Measurements from ENCODE around the gene COLEC12.
"Not testable (repeated sequence)": the region's sequence is repeated elsewhere in the genome, so short reads cannot be mapped to it uniquely, and the experiment has no call there.

COLEC12 gene

DNA sequence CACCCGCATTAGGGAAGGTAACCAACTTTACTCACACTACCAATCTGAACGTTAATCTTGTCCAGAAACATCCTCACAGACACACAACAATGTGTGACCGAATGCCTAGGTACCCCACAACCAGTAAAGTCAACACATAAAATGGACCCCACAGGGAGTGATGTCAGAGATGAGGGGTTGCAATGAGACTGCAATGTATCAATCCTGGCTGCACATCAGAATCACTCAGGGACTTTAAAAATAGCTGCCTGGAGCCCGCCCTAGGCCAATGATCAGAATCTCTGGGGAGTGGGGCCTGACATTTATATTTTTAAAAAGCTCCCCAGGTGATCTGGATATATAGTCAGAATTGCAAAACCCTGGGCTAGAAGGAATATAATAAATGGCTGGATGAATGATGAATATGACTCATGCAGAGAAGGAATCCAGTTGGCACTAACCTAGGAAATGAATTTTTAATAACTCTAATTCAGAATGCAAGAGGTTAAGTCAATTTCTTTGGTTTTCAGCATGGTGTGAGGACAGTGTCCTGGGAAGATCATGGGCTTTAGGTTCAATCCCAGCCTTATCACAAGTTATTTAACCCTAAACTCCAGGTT, 92.8 kb downstream of the COLEC12 start:
- CTCF ChIA-PET: interaction anchor here (0.8 kb wide), 1 partner anchor 17 kb away, joined by 3 read pairs; no protein-coding TSS in a partner anchor
- no peaks in the 10 kb centered on the region for H3K27me3 Mint-ChIP-seq
- DNase-seq: no peak
- peaks cover 8% of the 10 kb centered on the region for H3K9me3 Mint-ChIP-seq
- no peak overlapping the region for H3K27ac Mint-ChIP-seq
- no peaks in the 10 kb centered on the region for H3K4me1 Mint-ChIP-seq
- no peak overlapping the region for H3K4me3 Mint-ChIP-seq
- no peaks in the 10 kb centered on the region for H3K36me3 Mint-ChIP-seq

DNA sequence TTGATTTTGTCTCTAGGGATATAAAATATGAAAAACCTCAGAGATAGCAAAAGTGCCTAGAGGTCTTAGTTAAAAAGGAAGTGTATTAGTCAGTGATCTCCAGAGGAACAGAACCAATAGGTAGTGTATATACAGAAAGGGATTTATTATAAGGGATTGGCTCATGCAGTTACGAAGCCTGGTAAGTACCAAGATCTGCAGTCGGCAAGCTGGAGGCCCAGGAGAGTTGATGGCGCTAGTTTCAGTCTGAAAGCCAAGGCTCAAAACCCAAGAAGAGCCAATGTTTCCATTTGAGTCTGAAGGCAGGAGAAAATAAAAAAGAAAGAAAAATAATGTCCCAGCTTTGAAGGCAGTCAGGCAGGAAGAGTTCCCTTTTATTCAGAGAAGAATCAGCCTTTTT, 93.3 kb downstream of the COLEC12 start:
- CTCF ChIA-PET: no interaction called here
- Mint-ChIP-seq H3K9me3 (peaks cover 8% of the 10 kb centered on the region), H3K27ac (no peak overlapping the region), H3K4me1 (no peaks in the 10 kb centered on the region), H3K4me3 (no peak overlapping the region), H3K36me3 (no peaks in the 10 kb centered on the region), H3K27me3 (no peaks in the 10 kb centered on the region)
- no peak for DNase-seq

DNA sequence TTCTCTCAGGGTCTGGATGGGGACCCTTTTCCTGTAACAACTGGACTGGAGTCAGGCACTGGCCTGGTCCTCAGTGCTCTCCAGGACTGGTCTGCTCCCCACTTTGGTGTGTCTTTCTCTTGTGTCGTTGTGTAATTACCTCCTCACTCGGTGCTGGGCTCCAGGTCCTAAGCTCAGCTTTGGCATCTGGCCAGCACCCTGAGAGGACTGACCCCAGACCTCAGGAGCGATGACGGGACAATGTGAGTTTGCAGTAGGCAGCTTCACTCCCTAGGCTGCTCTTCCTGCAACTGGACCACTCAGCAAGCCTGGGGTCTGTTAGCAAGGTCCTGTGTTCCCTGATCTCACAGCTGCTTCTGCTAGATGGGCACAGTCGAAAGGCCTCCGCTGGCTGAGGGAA, 93.8 kb downstream of the COLEC12 start:
- CTCF ChIA-PET: no interaction called here

DNA sequence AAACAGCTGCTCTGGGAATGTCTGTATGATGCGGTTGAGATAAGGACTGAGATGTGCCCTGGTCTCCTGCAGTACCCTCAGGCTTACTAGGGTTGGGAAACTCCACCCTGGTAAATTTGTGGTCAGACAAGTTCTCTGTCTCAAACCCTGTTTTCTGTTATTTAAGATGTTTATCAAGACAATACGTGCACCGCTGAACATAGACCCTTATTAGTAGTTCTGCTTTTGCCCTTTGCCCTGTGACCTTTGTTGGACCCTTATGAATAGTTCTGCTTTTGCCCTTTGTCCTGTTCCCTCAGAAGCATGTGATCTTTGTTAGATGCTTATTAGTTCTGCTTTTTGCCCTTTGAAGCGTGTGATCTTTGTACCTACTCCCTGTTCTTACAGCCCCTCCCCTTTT, 95.5 kb downstream of the COLEC12 start:
- H3K27ac Mint-ChIP-seq, H3K4me1 Mint-ChIP-seq, H3K36me3 Mint-ChIP-seq, DNase-seq, H3K4me3 Mint-ChIP-seq, H3K9me3 Mint-ChIP-seq, H3K27me3 Mint-ChIP-seq, CTCF ChIA-PET: not testable (repeated sequence)

More for the DNA sequence above, 93.8 kb downstream of the COLEC12 start:
- no peak overlapping the region for H3K27ac Mint-ChIP-seq
- H3K4me1 Mint-ChIP-seq: no peaks in the 10 kb centered on the region
- H3K4me3 Mint-ChIP-seq: no peak overlapping the region
- H3K9me3 Mint-ChIP-seq: peaks cover 8% of the 10 kb centered on the region
- no peaks in the 10 kb centered on the region for H3K36me3 Mint-ChIP-seq
- H3K27me3 Mint-ChIP-seq: no peaks in the 10 kb centered on the region
- DNase-seq: no peak

DNA sequence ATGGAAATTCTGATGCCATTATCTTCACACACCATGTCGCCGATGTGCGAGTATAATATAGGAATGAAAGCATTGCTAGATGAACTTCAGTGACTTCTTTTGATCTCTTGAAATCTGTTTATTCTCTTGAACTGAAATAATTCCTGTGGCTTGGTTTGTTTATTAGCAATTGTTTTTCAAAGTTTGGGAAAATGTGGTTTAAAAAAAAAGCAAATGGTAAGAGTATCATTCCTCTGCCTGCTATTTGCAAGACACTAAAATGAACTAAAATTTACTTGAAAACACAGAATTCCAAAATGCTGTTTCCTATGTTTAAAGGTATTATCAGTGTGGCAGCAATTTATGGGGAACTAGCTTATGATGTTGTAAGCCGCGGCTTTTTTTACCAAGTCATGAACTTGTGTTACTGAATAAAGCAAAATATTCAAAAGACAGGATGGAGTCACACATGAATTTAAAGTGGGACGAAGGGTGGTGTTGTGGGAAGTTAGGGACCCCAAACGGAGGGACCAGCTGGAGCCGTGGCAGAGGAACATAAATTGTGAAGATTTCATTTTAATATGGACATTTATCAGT, 96.4 kb downstream of the COLEC12 start:
- CTCF ChIA-PET: no interaction called here
- peaks cover 8% of the 10 kb centered on the region for H3K9me3 Mint-ChIP-seq
- H3K4me1 Mint-ChIP-seq: no peaks in the 10 kb centered on the region
- DNase-seq: no peak
- H3K36me3 Mint-ChIP-seq: no peaks in the 10 kb centered on the region
- no peaks in the 10 kb centered on the region for H3K27me3 Mint-ChIP-seq
- H3K4me3 Mint-ChIP-seq: no peak overlapping the region
- H3K27ac Mint-ChIP-seq: no peak overlapping the region

DNA sequence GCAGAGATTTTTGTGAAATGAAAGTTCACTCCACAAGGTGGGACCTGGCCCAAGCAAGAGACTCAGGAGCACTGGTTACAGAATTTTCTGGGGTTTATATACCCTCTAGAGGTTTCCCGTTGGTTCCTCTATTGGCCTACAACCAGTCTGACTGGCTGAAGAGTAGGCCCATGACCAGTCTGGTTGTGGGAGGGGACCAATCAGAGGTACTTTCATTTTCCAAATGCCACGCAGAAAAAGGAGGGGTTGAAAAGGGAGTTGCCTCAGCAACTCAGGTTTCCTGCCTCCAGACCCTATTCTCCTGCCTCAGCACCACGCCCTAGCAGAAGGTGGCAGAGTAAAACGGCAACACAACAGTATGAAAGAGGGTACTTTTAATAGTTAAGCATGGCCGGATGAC, 98.4 kb downstream of the COLEC12 start:
- peaks cover 8% of the 10 kb centered on the region for H3K9me3 Mint-ChIP-seq
- DNase-seq: no peak
- H3K27me3 Mint-ChIP-seq: no peaks in the 10 kb centered on the region
- CTCF ChIA-PET: no interaction called here
- no peaks in the 10 kb centered on the region for H3K36me3 Mint-ChIP-seq
- H3K27ac Mint-ChIP-seq: no peak overlapping the region
- H3K4me1 Mint-ChIP-seq: no peaks in the 10 kb centered on the region
- H3K4me3 Mint-ChIP-seq: no peak overlapping the region

DNA sequence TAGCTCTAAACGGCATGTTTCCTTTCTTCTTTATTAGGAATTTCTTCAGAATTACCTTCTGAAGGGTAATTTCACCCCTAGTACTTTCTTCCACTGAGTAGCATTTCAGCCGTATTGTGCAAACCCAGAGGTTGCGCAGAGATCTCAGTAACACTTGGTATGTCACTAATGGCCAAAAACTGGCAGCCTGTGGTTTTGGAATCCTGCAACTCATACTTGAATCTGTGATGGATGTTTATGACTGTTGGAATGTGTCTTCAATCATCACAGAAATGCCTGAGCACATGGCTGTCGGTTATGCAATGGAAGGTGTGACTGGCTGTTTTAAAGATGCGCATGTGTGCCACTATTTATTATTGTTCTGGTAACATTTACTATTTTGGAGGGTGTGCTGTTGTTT, 100.0 kb downstream of the COLEC12 start:
- no peak for DNase-seq
- H3K27me3 Mint-ChIP-seq: peaks cover 3% of the 10 kb centered on the region
- CTCF ChIA-PET: no interaction called here
- H3K27ac Mint-ChIP-seq: no peak overlapping the region
- peaks cover 6% of the 10 kb centered on the region for H3K9me3 Mint-ChIP-seq
- H3K36me3 Mint-ChIP-seq: no peaks in the 10 kb centered on the region
- H3K4me1 Mint-ChIP-seq: no peaks in the 10 kb centered on the region
- no peak overlapping the region for H3K4me3 Mint-ChIP-seq

DNA sequence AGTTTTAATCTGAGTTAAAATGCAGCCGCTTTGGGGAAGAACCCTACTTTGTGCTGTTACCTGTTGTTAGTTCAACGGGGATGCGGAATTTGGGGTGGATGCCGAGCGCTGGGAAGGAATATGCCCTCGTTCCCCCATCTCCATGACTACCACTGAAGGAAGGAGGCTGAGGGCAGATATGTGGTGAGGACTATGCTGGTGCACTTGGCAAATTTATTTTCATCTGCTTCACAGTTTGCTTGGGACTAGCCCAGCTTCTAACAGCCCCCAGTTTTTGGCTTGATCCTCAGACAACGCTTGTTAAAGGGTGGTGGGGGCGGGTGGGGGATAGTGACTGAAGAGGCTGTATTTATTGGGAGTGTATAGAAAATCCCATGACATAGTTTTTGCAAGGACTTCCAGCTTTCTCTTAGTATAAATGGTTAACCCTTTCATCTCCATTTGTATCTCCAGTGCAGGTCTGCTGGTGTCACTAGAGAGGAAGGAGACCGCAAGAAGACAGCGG, 100.8 kb downstream of the COLEC12 start:
- Mint-ChIP-seq H3K4me3 (no peak overlapping the region), H3K4me1 (no peaks in the 10 kb centered on the region), H3K27me3 (peaks cover 3% of the 10 kb centered on the region), H3K27ac (no peak overlapping the region), H3K36me3 (no peaks in the 10 kb centered on the region), H3K9me3 (peaks cover 2% of the 10 kb centered on the region)
- CTCF ChIA-PET: no interaction called here
- DNase-seq: no peak

DNA sequence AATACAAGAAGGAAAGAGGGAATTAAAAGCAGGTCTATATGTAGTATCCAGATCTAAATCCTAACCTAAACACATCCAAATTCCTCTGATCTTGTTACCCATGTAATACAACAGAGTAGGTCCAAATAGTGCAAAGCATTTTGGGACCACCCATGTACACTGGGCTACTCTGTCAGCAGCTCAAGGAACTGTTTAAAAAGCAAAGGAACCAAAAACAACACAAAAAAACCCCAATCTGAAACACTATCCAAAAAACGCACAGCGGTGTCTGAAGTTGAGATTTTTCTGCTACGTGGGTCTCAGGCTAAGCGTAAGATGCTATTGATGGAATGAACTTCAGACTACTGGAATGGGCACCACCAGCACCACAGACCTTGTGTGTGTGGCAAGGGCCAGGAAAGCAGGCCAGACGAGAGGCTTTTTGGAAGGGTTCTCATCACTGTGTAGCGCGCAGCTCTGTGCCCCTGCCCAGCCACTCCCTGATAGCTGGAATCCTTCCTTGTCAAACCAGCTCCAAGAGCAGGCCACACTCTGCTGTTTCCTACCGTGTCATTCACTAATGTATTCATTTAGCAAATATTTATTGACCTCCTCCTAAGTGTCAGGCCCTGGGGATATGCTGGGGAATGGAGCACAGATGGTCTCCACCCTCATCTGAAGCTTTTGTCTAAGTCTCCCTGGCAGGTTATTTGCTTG, 101.4 kb downstream of the COLEC12 start:
- H3K36me3 Mint-ChIP-seq: no peaks in the 10 kb centered on the region
- no peak overlapping the region for H3K4me3 Mint-ChIP-seq
- peaks cover 3% of the 10 kb centered on the region for H3K27me3 Mint-ChIP-seq
- no peaks in the 10 kb centered on the region for H3K4me1 Mint-ChIP-seq
- no peak overlapping the region for H3K27ac Mint-ChIP-seq
- H3K9me3 Mint-ChIP-seq: no peaks in the 10 kb centered on the region
- no peak for DNase-seq
- CTCF ChIA-PET: no interaction called here

DNA sequence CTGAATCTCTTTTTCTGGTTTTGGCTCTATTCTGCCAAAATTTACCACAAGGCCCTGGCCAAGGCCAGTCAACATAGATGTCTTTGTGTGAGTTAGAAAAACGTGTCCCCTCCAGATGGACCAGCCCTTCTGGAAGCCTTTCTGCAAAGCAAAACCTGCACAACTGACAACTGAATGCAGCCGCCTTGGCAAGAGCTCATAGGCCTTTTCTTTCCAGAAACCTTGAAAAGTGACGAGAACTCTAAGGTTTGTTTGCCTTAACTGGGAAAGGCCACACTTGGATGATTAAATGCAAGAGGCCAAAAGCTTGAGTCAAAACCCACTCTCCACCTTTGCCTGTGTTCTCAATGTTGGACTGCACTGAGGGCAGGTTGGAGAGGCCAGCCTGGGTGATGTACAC, 103.9 kb downstream of the COLEC12 start:
- no peaks in the 10 kb centered on the region for H3K36me3 Mint-ChIP-seq
- CTCF ChIA-PET: no interaction called here
- H3K27ac Mint-ChIP-seq: no peak overlapping the region
- no peaks in the 10 kb centered on the region for H3K4me1 Mint-ChIP-seq
- DNase-seq: no peak
- H3K9me3 Mint-ChIP-seq: no peaks in the 10 kb centered on the region
- H3K4me3 Mint-ChIP-seq: no peak overlapping the region
- H3K27me3 Mint-ChIP-seq: peaks cover 3% of the 10 kb centered on the region

DNA sequence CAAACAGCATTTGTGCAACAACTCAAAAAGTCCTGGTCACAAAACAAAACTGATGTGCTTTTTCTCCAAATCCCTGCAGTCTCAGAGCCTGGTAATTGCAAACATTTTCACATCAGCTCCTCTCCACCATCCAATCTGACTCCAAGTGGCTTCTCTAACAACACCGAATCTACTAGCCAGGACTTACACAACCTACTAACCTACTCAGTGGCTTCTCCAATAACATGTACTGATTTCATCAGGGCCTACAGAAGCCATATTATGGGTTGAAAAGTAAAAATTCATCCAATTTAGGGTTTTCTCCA, 104.3 kb downstream of the COLEC12 start:
- no peaks in the 10 kb centered on the region for H3K4me1 Mint-ChIP-seq

DNA sequence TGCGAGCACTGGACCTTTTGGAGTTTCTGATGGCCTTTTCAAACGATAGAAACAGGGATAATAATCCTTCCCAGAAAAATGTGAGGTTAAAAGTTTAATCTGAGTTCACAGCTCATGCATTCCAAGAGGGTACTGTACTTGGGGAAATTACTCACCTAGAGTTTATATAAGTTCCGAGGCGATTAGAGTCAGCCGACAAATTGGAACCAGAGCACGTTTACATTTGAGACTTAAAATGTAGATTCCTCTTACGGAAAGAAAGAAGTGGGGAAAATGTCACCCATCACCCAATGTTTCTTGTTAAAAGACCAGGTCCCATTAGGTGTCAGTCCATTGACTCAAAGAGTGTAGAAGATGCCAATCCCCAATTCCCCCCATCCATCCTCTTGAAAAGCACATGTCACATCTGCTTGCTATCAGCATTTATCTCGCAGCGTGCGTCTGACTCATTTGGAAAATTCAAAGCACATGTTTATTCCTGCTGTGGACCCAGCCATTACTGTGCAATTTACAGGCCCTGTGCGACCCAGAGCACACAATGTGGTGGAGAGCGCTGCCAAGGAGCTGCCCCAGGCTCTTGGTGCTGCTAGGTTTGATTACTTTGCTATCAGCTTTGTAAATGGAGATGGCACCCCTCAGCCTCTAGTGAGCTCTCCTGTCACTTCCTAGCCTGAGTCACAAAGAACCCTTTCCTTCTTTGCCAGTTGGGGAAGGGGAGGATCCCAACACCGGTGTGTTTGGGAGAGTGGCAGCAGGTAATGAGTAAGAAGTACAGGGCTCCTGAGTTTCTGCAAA, 104.8 kb downstream of the COLEC12 start:
- no peaks in the 10 kb centered on the region for H3K4me1 Mint-ChIP-seq
- CTCF ChIA-PET: no interaction called here
- no peaks in the 10 kb centered on the region for H3K9me3 Mint-ChIP-seq
- H3K27ac Mint-ChIP-seq: no peak overlapping the region
- no peak overlapping the region for H3K4me3 Mint-ChIP-seq
- DNase-seq: no peak
- peaks cover 4% of the 10 kb centered on the region for H3K27me3 Mint-ChIP-seq
- no peaks in the 10 kb centered on the region for H3K36me3 Mint-ChIP-seq

More for the DNA sequence above, 104.3 kb downstream of the COLEC12 start:
- CTCF ChIA-PET: no interaction called here
- Mint-ChIP-seq H3K27ac (no peak overlapping the region), H3K36me3 (no peaks in the 10 kb centered on the region), H3K4me3 (no peak overlapping the region), H3K27me3 (peaks cover 3% of the 10 kb centered on the region), H3K9me3 (no peaks in the 10 kb centered on the region)
- no peak for DNase-seq

DNA sequence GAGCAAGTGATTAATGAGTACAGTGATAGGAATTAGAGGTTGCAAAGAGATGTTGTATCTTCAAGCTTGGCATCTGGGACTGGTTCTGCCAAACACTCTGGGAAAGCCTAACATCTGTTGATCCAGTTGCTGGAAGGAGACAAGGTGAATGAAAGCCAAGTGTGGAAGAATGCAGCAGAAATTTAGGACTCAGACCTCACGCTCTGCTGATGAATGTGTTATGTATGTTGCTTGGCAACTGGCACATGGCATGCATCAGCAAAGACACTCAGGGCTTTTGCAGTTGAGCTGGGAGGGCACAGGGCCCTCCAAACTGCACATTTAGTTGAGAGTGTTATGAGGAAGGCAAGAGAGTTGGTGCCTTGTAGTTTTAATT, 105.5 kb downstream of the COLEC12 start:
- peaks cover 6% of the 10 kb centered on the region for H3K27me3 Mint-ChIP-seq
- H3K36me3 Mint-ChIP-seq: no peaks in the 10 kb centered on the region
- H3K9me3 Mint-ChIP-seq: no peaks in the 10 kb centered on the region
- no peak overlapping the region for H3K4me3 Mint-ChIP-seq
- no peaks in the 10 kb centered on the region for H3K4me1 Mint-ChIP-seq
- DNase-seq: no peak
- H3K27ac Mint-ChIP-seq: no peak overlapping the region
- CTCF ChIA-PET: no interaction called here

DNA sequence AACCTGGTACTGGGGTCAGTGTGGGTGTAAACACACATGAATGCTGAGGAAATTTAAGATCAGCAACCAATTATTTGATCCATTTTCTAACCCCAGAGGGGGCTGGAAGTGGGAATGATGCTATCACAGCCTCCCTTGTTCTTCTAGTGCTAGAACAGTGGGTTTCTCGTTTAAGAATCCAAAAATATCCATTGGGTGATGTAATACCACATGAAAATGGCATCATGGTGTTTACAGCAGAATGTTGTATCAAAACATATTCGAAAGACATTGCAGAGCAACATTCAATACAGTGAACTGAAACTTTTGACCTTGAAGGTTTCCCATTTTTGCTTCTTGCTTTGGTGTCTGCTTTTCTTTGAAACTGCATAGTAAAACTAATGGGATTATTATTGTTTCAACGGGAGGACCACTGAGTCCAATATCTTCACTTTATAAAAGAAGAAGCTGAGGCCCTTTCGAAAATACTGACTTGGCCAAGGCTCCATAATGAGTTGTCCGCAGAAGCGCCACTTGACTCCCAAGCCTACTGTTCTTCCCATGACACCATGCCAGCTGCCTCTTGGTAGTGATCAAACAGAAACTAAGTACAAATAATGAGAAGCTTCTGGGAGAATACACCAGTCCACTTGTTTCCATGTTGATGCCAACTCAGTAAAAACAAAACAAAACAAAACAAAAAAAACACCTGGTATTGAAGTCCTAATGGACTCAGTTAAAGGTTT, 106.1 kb downstream of the COLEC12 start:
- no peak overlapping the region for H3K27ac Mint-ChIP-seq
- DNase-seq: no peak
- H3K4me1 Mint-ChIP-seq: no peaks in the 10 kb centered on the region
- H3K27me3 Mint-ChIP-seq: peaks cover 10% of the 10 kb centered on the region
- H3K36me3 Mint-ChIP-seq: no peaks in the 10 kb centered on the region
- no peak overlapping the region for H3K4me3 Mint-ChIP-seq
- CTCF ChIA-PET: no interaction called here
- H3K9me3 Mint-ChIP-seq: no peaks in the 10 kb centered on the region
